GM12864 (cell line): Measurements from ENCODE around the gene ZFR.
A peak's percentile ranks its signal among the peaks of the same experiment; 100 is the strongest.

Source experiments
- DNase-seq: peaks from one replicate; pipeline ENCODE4 v3.0.0-alpha.2; 2011; ENCODE audit warnings: low read depth
- H3K4me3 ChIP-seq: 2 replicates; pipeline ENCODE4 v1.5.1; 2011; ENCODE audit warnings: mild to moderate bottlenecking, low read depth, low read length, control low read depth
- TF ChIP-seq, protein P1 (sequence below): IDR thresholded peaks from 2 replicates; pipeline ENCODE4 v1.5.1; 2011; ENCODE audit warnings: low read depth, mild to moderate bottlenecking, moderate library complexity, low read length, control low read depth, inconsistent platforms; ENCODE audit errors: missing control alignments

Gene ZFR

DNA sequence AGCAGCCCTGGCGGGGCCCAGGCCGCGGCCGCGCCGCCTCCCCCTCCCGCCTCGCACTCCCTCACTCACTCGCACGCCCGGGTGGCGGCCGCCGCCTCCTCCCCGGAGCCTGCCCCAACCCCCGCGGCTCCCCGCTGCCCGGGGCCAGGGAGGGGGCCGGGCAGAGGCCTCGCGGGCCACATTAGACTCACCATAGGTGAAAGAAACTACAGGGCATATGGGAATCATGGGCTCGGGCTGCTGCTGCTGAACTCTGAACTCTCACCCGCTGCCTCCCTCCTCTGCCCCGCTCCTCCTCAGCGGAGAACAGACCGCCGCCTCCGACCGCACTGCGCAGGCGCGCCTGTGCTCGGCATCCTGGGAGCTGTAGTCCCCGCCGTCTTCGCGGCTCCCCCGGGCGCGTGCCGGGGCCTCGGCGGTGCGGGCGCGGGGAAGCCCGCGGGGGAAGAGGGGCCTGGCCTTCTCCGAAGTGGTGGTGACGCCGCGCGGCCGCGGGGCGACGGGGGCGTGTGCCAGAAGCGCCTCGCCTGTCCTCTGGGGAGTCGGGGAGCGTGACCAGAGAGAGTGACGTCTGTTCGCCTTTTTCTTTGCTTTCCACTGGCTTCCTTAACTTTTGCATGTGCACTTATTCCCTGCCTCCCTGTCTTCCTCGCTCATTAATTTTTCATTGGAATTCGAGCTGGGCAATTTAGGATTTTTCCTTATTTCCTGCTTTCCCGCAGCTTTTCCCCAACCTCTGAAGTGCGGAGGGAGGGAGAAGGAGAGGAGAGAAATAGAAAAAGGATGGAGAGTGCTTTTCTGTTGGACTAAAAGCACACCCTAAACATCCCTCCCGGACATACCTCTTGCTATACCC lies at the start of gene ZFR:
Gene ZFR (minus strand): TSS at position 310 of the 856 bp plus-strand sequence. CDS start 82 bp downstream, at position 228.
- TF ChIP-seq, protein P1, sequence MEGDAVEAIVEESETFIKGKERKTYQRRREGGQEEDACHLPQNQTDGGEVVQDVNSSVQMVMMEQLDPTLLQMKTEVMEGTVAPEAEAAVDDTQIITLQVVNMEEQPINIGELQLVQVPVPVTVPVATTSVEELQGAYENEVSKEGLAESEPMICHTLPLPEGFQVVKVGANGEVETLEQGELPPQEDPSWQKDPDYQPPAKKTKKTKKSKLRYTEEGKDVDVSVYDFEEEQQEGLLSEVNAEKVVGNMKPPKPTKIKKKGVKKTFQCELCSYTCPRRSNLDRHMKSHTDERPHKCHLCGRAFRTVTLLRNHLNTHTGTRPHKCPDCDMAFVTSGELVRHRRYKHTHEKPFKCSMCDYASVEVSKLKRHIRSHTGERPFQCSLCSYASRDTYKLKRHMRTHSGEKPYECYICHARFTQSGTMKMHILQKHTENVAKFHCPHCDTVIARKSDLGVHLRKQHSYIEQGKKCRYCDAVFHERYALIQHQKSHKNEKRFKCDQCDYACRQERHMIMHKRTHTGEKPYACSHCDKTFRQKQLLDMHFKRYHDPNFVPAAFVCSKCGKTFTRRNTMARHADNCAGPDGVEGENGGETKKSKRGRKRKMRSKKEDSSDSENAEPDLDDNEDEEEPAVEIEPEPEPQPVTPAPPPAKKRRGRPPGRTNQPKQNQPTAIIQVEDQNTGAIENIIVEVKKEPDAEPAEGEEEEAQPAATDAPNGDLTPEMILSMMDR, result no peak
- H3K4me3 ChIP-seq, result peak within 1 kb of the TSS; percentile 61
- peak; percentile 60 for DNase-seq

DNA sequence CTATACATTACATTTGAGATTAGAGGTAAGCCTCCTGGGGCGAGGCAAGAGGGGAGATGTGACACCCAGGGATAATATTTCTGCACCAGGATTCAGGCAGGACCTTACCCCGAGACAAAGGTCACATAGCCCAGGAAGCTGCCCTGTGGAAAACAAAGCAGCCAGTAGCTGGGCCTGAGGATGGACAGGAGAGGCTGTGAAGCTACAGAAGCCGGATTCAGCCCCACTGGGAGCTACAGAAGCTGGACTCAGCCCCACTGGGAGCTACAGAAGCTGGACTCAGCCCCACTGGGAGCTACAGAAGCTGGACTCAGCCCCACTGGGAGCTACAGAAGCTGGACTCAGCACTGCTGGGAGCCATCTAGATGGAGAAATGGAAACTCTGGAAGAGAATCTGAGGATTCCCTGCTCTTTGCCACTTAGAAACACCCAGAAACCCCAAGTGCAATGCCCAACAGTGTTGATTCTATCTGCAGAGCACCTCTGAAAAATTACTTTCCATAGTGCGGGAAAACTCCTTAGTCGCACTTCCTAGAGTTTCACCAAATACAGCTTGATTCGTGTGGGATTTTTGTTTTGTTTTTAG lies 46.5 kb upstream of the ZFR start:
- no peak overlapping the region for H3K4me3 ChIP-seq
- no peak for DNase-seq
- TF ChIP-seq, protein P1, result no peak

DNA sequence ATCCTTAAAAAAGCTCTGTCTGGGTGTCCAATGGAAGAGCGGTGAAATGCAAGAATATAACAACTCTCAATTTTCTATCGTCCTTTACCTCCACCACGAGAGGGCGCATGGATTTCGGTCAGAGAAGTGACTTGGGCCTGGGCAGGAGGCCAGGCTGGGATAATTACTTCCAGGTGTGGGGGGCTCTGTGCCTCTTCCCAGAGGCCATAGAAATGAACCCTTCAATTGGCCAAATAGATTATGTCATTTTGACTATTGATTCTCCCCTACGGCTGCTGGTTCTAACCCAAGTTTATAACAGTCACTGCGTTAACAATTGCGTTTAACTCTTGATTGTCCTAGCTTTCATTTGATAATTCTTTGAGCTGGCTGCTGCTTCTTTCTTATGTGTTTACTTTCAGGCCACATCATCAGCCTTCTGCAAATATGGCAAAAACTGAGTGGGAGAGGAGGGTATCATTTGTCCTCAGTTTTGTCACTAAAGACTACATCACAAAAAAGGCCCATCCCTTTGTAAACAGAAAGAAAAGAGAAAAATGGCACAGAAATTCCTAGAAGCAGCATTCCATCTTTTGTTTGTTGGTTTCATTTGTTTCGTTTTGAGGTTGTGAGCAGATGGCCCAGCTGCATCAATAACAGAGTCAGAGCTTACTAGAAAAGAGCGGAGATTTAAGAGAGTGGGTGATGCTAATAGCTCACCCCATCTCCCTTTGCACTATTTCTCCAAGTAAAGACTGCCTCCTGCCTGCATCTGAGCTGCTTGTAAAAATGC lies 45.4 kb upstream of the ZFR start:
- peak; percentile 46 for DNase-seq
- no peak overlapping the region for H3K4me3 ChIP-seq
- TF ChIP-seq, protein P1, result peak; percentile 65

DNA sequence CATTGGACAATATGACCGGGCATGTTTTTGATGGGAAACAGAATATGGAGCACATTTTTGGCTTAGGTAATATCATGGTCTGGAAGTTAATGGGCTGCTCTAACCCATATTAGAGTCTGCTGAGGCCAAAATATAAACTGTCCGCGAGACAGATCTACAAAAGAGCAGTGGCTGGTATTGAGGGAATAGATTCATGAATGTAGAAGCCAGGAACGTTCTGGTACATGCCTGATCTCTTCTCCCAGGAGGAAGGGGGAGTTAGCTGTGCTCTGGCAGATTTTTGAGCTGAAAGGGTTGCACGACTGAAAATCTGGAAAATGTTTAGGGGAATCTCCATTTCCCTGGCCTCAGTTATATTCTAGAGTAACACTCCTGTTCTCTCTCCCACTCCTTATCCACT lies 42.9 kb upstream of the ZFR start:
- no peak overlapping the region for H3K4me3 ChIP-seq
- TF ChIP-seq, protein P1, result no peak
- DNase-seq, result no peak

DNA sequence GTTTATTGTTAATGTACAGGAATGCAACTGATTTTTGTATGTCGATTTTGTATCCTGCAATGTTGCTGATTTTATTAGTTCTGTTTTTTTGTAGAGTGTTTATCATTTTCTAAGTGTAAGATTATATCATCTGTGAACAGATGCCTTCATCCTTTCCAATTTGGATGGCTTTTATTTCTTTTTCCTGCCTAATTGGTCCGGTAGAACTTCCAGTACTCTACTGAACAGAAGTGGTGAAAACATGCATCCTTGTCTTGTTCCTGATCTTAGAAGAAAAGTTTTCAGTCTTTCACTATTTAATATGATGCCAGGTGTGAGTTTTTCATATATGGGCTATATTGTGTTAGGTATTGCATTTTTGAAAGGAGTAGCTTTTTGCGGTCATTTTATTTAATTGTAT lies 42.5 kb upstream of the ZFR start:
- H3K4me3 ChIP-seq, result no peak overlapping the region
- TF ChIP-seq, protein P1, result no peak
- DNase-seq, result no peak

DNA sequence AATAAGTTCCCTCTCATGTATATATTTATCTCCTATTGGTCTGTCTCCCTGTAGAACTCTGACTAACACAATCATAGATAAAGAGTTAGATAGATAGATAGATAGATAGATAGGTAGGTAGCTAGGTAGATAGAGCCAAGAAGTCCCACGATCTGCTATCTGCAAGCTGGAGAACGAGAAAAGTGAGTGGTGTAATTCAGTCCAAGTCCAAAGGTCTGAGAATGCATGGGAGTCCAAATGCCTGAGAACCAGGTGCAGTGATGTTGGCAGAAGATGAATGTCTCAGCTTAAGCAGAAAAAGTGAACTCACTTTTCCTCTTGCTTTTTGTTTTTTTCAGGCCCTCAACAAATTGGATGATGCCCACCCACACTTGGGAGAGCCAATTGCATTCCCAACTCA lies 37.7 kb upstream of the ZFR start:
- TF ChIP-seq, protein P1, result no peak
- no peak overlapping the region for H3K4me3 ChIP-seq
- DNase-seq, result no peak
